ENCODE data around the gene GAA.
"Not testable (repeated sequence)": the region's sequence is repeated elsewhere in the genome, so short reads cannot be mapped to it uniquely, and the experiment has no call there.

GAA gene

GRCh38 chr17:80147035-80147822 is 45.8 kb downstream of the GAA start, which contains the start of gene EIF4A3:
TSS of gene EIF4A3 (minus strand) at chr17:80147128. CDS start at chr17:80146961, 167 bp downstream.
- peak; percentile 99 for DNase-seq

- DNase-seq, result peak; percentile 63
These were observed 50.0 kb downstream of the GAA start for GRCh38 chr17:80151333-80151732.

GRCh38 chr17:80152081-80152702 is 50.8 kb downstream of the GAA start:
- DNase-seq, result peak; percentile 59

GRCh38 chr17:80153004-80153403 is 51.6 kb downstream of the GAA start:
- DNase-seq, result no peak

- no peak for DNase-seq
These were observed 52.8 kb downstream of the GAA start for GRCh38 chr17:80154166-80154565.

GRCh38 chr17:80155600-80155999 is 54.2 kb downstream of the GAA start:
- not testable (repeated sequence) for DNase-seq

- DNase-seq, result no peak
These were observed 57.5 kb downstream of the GAA start for GRCh38 chr17:80158846-80159245.

GRCh38 chr17:80160536-80160935 is 59.2 kb downstream of the GAA start:
- DNase-seq, result no peak

- peak; percentile 24 for DNase-seq
These were observed 62.0 kb downstream of the GAA start for GRCh38 chr17:80163336-80163735.

GRCh38 chr17:80164185-80164584 is 62.8 kb downstream of the GAA start:
- DNase-seq, result no peak

GRCh38 chr17:80166446-80166845 is 65.1 kb downstream of the GAA start:
- DNase-seq, result no peak

GRCh38 chr17:80168371-80168770 is 67.0 kb downstream of the GAA start:
- DNase-seq, result no peak

GRCh38 chr17:80169107-80169506 is 67.7 kb downstream of the GAA start:
- DNase-seq, result no peak

Data from fibroblast of skin of right biceps (primary cell).